Measurements from ENCODE around the gene NCDN. TPM values are rescaled to one million over a fixed set of nuclear protein-coding genes. Genes with fewer than 3 reads are reported as not detected.

The NCDN gene
- total and polyA plus RNA-seq, 4 donors, result 8.8 to 31.5 (median 14.6) TPM

- H3K9ac ChIP-seq (ENCODE audit: insufficient read depth in 1 of 2, low read length in 2 of 2), result no peak overlapping the region
- 90 to 94% methylated on average over 6 of the region's 6 CpGs for WGBS, 2 donors
These were observed 47.7 kb downstream of the NCDN start for GRCh38 chr1:35605071-35605866.

GRCh38 chr1:35605867-35606182 lies 48.2 kb downstream of the NCDN start:
- 91 to 93% methylated on average over 4 of the region's 4 CpGs for WGBS, 2 donors
- Histone ChIP-seq H3K4me3 (no peak overlapping the region), H3K9ac (ENCODE audit: insufficient read depth in 1 of 2, low read length in 2 of 2) (no peak overlapping the region), H3K4me1 (ENCODE audit: control insufficient read depth in 5 of 5, insufficient read depth in 5 of 5, low read length in 5 of 5) (no peaks in the 10 kb centered on the region), H3K36me3 (ENCODE audit: control insufficient read depth in 4 of 4, insufficient read depth in 4 of 4, low read length in 4 of 4) (peaks cover 21 to 46% (median 38%) of the 10 kb centered on the region in 4 donors), H3K27me3 (ENCODE audit: control insufficient read depth in 3 of 3, insufficient read depth in 3 of 3, low read length in 2 of 3) (no peaks in the 10 kb centered on the region), H3K27ac (ENCODE audit: low read depth in 1 of 2, low read length in 1 of 2) (no peak overlapping the region), H3K9me3 (ENCODE audit: control insufficient read depth in 4 of 4, insufficient read depth in 3 of 4, low read length in 3 of 4) (no peaks in the 10 kb centered on the region)
- TF ChIP-seq CTCF (IDR thresholded peaks at IDR 0.05; ENCODE audit: control extremely low read depth, extremely low read depth), result no peak
- ATAC-seq (ENCODE audit: insufficient read depth, low FRiP score), result no peak
- no peak for DNase-seq

More at GRCh38 chr1:35605071-35605866, 47.7 kb downstream of the NCDN start:
- H3K27ac ChIP-seq (ENCODE audit: low read depth in 1 of 2, low read length in 1 of 2), result no peak overlapping the region
- TF ChIP-seq CTCF (IDR thresholded peaks at IDR 0.05; ENCODE audit: control extremely low read depth, extremely low read depth), result no peak
- DNase-seq (no peak), ATAC-seq (ENCODE audit: insufficient read depth, low FRiP score) (no peak)
- H3K4me1 ChIP-seq (ENCODE audit: control insufficient read depth in 5 of 5, insufficient read depth in 5 of 5, low read length in 5 of 5), result no peaks in the 10 kb centered on the region
- H3K27me3 ChIP-seq (ENCODE audit: control insufficient read depth in 3 of 3, insufficient read depth in 3 of 3, low read length in 2 of 3), result no peaks in the 10 kb centered on the region
- H3K4me3 ChIP-seq, result no peak overlapping the region
- H3K9me3 ChIP-seq (ENCODE audit: control insufficient read depth in 4 of 4, insufficient read depth in 3 of 4, low read length in 3 of 4), result no peaks in the 10 kb centered on the region
- H3K36me3 ChIP-seq (ENCODE audit: control insufficient read depth in 4 of 4, insufficient read depth in 4 of 4, low read length in 4 of 4), result peaks cover 23 to 46% (median 38%) of the 10 kb centered on the region in 4 donors

- no peak overlapping the region for H3K9ac ChIP-seq (ENCODE audit: insufficient read depth in 1 of 2, low read length in 2 of 2)
- 97 to 98% methylated on average over 7 of the region's 7 CpGs for WGBS, 2 donors
- peaks cover 7 to 25% (median 19%) of the 10 kb centered on the region in 4 donors for H3K36me3 ChIP-seq (ENCODE audit: control insufficient read depth in 4 of 4, insufficient read depth in 4 of 4, low read length in 4 of 4)
- no peak for TF ChIP-seq CTCF (IDR thresholded peaks at IDR 0.05; ENCODE audit: control extremely low read depth, extremely low read depth)
- H3K9me3 ChIP-seq (ENCODE audit: control insufficient read depth in 4 of 4, insufficient read depth in 3 of 4, low read length in 3 of 4), result no peaks in the 10 kb centered on the region
- H3K27me3 ChIP-seq (ENCODE audit: control insufficient read depth in 3 of 3, insufficient read depth in 3 of 3, low read length in 2 of 3), result no peaks in the 10 kb centered on the region
- DNase-seq (no peak), ATAC-seq (ENCODE audit: insufficient read depth, low FRiP score) (no peak)
- H3K4me1 ChIP-seq (ENCODE audit: control insufficient read depth in 5 of 5, insufficient read depth in 5 of 5, low read length in 5 of 5), result no peaks in the 10 kb centered on the region
- H3K4me3 ChIP-seq, result no peak overlapping the region
- no peak overlapping the region for H3K27ac ChIP-seq (ENCODE audit: low read depth in 1 of 2, low read length in 1 of 2)
These were observed 54.1 kb downstream of the NCDN start for GRCh38 chr1:35611655-35612054.

All from lung (tissue), 12 donors.